ENCODE measurements around the gene CAPN12. TPM values are rescaled to one million over a fixed set of nuclear protein-coding genes. Genes with fewer than 3 reads are reported as not detected.

The CAPN12 gene
- total and polyA plus RNA-seq, 4 donors = 1.0 to 4.5 (median 2.4) TPM

DNA sequence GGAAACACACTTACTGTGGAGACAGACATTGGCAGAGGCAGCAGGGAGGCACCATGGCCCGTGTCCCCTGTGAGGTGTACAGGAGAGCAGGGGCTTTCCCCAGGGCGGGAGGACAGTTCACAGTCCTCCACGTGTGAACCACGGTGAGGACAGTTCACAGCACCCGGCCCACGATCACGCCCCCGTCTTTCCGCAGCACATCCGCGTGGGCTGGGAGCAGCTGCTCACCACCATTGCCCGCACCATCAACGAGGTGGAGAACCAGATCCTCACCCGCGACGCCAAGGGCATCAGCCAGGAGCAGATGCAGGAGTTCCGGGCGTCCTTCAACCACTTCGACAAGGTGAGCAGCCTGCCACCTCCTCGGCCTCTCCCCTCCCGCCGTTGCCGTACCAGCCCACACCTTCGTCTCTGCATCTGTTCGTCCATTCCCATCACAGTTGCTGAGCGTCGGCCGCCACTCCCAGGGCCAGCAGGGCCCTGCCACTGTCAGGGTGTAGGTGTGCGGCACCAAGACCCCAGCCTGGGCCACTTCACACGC is 17.4 kb downstream of the CAPN12 start:
- peaks cover 5 to 43% of the 10 kb centered on the region in 2 donors for H3K36me3 ChIP-seq (ENCODE audit: control insufficient read depth in 1 of 2, insufficient read depth in 2 of 2, low read length in 1 of 2)
- WGBS, 2 donors = 75 to 77% methylated on average over 30 of the region's 30 CpGs

DNA sequence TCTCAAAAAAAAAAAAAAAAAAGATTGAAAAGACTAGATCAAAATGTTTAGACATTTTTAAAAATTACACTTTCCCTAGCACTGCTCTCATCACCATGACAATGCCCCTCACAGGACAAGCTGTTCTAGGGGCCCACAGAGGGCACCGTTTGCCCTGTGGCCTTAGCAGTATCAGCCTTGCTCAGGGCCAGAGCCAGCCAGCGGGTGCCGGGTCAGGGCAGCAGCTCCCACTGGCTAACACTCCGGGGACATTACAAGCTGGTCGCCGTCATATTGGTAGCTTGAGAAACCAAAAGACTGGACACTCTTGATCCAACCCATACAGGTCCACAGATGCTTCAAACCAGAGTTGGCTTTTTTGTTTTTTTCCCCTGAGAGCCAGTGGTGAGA is 18.0 kb downstream of the CAPN12 start:
- no peak for ATAC-seq (ENCODE audit: low FRiP score)
- intact Hi-C loops (cut with DNase I) = no loop called here
- H3K27ac ChIP-seq (ENCODE audit: low read depth in 1 of 2, low read length in 2 of 2) = peak overlapping the region in 1 of 2 donors; percentile 8
- no peaks in the 10 kb centered on the region for H3K4me1 ChIP-seq (ENCODE audit: control insufficient read depth in 1 of 2, insufficient read depth in 2 of 2, low read length in 2 of 2)
- no peaks in the 10 kb centered on the region for H3K9me3 ChIP-seq (ENCODE audit: control insufficient read depth, low read length)
- no peaks in the 10 kb centered on the region for H3K27me3 ChIP-seq (ENCODE audit: control insufficient read depth in 1 of 2, insufficient read depth in 2 of 2, low read length in 1 of 2)
- no peak overlapping the region for H3K4me3 ChIP-seq (ENCODE audit: low read length in 2 of 2)
- WGBS, 2 donors = 82 to 83% methylated on average over 6 of the region's 6 CpGs
- peaks cover 5 to 43% of the 10 kb centered on the region in 2 donors for H3K36me3 ChIP-seq (ENCODE audit: control insufficient read depth in 1 of 2, insufficient read depth in 2 of 2, low read length in 1 of 2)
- DNase-seq = no peak

More for the DNA sequence above, 17.4 kb downstream of the CAPN12 start:
- peak overlapping the region in 1 of 2 donors; percentile 8 for H3K27ac ChIP-seq (ENCODE audit: low read depth in 1 of 2, low read length in 2 of 2)
- DNase-seq = no peak
- no peaks in the 10 kb centered on the region for H3K27me3 ChIP-seq (ENCODE audit: control insufficient read depth in 1 of 2, insufficient read depth in 2 of 2, low read length in 1 of 2)
- intact Hi-C loops (cut with DNase I) = no loop called here
- H3K9me3 ChIP-seq (ENCODE audit: control insufficient read depth, low read length) = no peaks in the 10 kb centered on the region
- no peaks in the 10 kb centered on the region for H3K4me1 ChIP-seq (ENCODE audit: control insufficient read depth in 1 of 2, insufficient read depth in 2 of 2, low read length in 2 of 2)
- no peak overlapping the region for H3K4me3 ChIP-seq (ENCODE audit: low read length in 2 of 2)
- no peak for ATAC-seq (ENCODE audit: low FRiP score)

GRCh38 chr19:38725469-38726283 is 18.6 kb downstream of the CAPN12 start:
- Histone ChIP-seq H3K36me3 (ENCODE audit: control insufficient read depth in 1 of 2, insufficient read depth in 2 of 2, low read length in 1 of 2) (peaks cover 5 to 38% of the 10 kb centered on the region in 2 donors), H3K27ac (ENCODE audit: low read depth in 1 of 2, low read length in 2 of 2) (no peak overlapping the region), H3K4me3 (ENCODE audit: low read length in 2 of 2) (no peak overlapping the region), H3K27me3 (ENCODE audit: control insufficient read depth in 1 of 2, insufficient read depth in 2 of 2, low read length in 1 of 2) (no peaks in the 10 kb centered on the region), H3K9me3 (ENCODE audit: control insufficient read depth, low read length) (no peaks in the 10 kb centered on the region), H3K4me1 (ENCODE audit: control insufficient read depth in 1 of 2, insufficient read depth in 2 of 2, low read length in 2 of 2) (no peaks in the 10 kb centered on the region)
- WGBS, 2 donors = 83 to 86% methylated on average over 21 of the region's 21 CpGs
- ATAC-seq (ENCODE audit: low FRiP score) (no peak), DNase-seq (peak in 1 of 2 donors; percentile 40)
- intact Hi-C loops (cut with DNase I) = loop anchor here in 1 of 2 donors (2.0 kb wide), 1 partner anchor 77 kb away; no protein-coding TSS in a partner anchor

- intact Hi-C loops (cut with DNase I) = loop anchor here in 1 of 2 donors (2.0 kb wide), 1 partner anchor 75 kb away; no protein-coding TSS in a partner anchor
- Histone ChIP-seq H3K9me3 (ENCODE audit: control insufficient read depth, low read length) (no peaks in the 10 kb centered on the region), H3K36me3 (ENCODE audit: control insufficient read depth in 1 of 2, insufficient read depth in 2 of 2, low read length in 1 of 2) (peaks cover 5 to 36% of the 10 kb centered on the region in 2 donors), H3K27ac (ENCODE audit: low read depth in 1 of 2, low read length in 2 of 2) (no peak overlapping the region), H3K27me3 (ENCODE audit: control insufficient read depth in 1 of 2, insufficient read depth in 2 of 2, low read length in 1 of 2) (no peaks in the 10 kb centered on the region), H3K4me1 (ENCODE audit: control insufficient read depth in 1 of 2, insufficient read depth in 2 of 2, low read length in 2 of 2) (no peaks in the 10 kb centered on the region), H3K4me3 (ENCODE audit: low read length in 2 of 2) (no peak overlapping the region)
- ATAC-seq (ENCODE audit: low FRiP score) (no peak), DNase-seq (peak in 1 of 2 donors; percentile 40)
- WGBS, 2 donors = 89 to 91% methylated on average over 41 to 42 of the region's 42 CpGs
Observed at GRCh38 chr19:38723990-38724854, 20.1 kb downstream of the CAPN12 start.

DNA sequence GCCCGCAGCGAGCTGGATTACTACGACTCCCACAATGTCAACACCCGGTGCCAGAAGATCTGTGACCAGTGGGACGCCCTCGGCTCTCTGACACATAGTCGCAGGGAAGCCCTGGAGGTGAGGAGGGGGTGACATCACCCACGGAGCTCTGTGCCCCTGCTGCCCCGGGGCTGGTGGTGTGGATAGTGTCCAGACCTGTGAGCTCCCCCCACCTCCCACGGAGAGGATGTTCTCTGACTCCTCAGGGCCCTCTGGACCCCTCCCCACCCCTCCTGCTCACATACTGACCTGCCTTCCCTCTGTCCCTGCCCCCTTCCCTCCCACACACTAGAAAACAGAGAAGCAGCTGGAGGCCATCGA is 20.7 kb downstream of the CAPN12 start:
- ATAC-seq (ENCODE audit: low FRiP score) (no peak), DNase-seq (no peak)
- WGBS, 2 donors = 62 to 67% methylated on average over 11 of the region's 11 CpGs
- no peaks in the 10 kb centered on the region for H3K4me1 ChIP-seq (ENCODE audit: control insufficient read depth in 1 of 2, insufficient read depth in 2 of 2, low read length in 2 of 2)
- H3K27me3 ChIP-seq (ENCODE audit: control insufficient read depth in 1 of 2, insufficient read depth in 2 of 2, low read length in 1 of 2) = no peaks in the 10 kb centered on the region
- H3K9me3 ChIP-seq (ENCODE audit: control insufficient read depth, low read length) = no peaks in the 10 kb centered on the region
- intact Hi-C loops (cut with DNase I) = no loop called here
- H3K36me3 ChIP-seq (ENCODE audit: control insufficient read depth in 1 of 2, insufficient read depth in 2 of 2, low read length in 1 of 2) = peaks cover 5 to 33% of the 10 kb centered on the region in 2 donors
- no peak overlapping the region for H3K27ac ChIP-seq (ENCODE audit: low read depth in 1 of 2, low read length in 2 of 2)
- H3K4me3 ChIP-seq (ENCODE audit: low read length in 2 of 2) = no peak overlapping the region

DNA sequence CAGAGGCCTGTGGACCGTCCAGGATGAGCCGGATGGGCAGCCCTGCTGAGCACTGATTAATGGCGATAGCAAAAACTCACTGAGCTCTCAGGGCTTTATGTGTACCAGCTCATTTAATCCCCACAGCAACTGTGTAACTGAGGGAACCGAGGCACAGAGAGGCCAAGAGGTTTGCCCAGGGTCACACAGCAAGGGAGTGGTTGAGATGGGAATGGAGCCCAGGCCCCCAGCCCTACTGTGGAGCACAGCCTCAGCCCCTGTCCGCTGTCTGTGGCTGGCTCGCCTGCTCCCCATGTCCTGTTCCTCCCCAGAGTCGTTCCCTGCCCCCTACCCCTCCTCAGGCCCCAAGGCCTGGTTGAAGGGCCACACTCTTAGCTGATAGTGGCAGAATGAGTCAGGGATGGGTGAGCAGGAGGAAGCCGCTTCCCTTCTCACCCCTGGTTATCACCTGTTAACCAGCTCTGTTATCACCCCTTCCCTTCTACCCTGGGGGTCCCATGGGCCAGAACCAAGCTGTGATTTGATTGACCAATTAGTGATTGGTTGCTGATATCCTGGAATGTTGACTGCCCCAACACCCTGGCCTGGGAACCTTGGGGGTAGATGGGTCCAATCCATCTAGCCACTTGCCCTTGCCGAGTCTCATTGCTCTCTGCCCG is 21.2 kb downstream of the CAPN12 start:
- H3K36me3 ChIP-seq (ENCODE audit: control insufficient read depth in 1 of 2, insufficient read depth in 2 of 2, low read length in 1 of 2) = peaks cover 5 to 32% of the 10 kb centered on the region in 2 donors
- WGBS, 2 donors = 86 to 90% methylated on average over 10 of the region's 10 CpGs
- no peaks in the 10 kb centered on the region for H3K27me3 ChIP-seq (ENCODE audit: control insufficient read depth in 1 of 2, insufficient read depth in 2 of 2, low read length in 1 of 2)
- no peaks in the 10 kb centered on the region for H3K4me1 ChIP-seq (ENCODE audit: control insufficient read depth in 1 of 2, insufficient read depth in 2 of 2, low read length in 2 of 2)
- ATAC-seq (ENCODE audit: low FRiP score) (no peak), DNase-seq (no peak)
- intact Hi-C loops (cut with DNase I) = no loop called here
- H3K9me3 ChIP-seq (ENCODE audit: control insufficient read depth, low read length) = no peaks in the 10 kb centered on the region
- H3K27ac ChIP-seq (ENCODE audit: low read depth in 1 of 2, low read length in 2 of 2) = peak overlapping the region in 1 of 2 donors; percentile 9
- no peak overlapping the region for H3K4me3 ChIP-seq (ENCODE audit: low read length in 2 of 2)

DNA sequence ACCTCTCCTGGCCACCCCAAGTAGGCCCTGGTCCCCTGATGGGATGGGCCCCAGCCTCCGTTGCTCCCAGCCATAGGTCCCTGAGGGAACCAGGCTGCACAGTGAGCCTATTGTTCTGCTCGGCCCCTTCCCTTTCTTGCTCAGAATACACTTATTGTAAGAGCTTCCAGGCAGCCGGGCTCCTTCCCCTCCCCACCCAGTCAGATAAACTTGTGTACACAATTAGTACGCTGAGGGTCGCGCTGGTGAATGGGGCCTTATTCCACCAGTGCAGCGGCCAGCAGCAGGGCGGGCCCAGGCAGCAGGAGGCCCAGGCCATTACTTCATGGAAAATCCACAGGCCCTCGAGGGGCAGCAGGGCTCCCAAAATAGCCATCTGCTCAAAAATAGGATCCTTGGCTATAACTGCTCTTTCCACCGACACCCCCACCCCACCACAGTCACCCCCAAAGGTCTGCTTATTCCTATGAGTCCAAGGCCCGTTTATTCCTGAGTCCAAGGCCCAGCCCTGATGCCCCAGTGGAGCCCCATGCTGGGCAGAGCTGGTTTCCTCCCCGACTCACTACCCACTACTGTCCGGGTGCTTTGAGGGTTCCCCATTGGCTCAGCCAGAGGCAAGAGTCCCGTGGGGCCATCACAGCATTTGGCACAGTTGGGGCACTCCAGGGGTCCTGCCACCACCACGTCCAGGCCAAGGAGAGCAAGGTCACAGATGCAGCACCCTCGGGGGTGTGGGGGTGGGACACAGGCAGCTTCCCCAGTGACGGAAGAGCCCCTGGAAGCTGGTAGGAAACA is 22.1 kb downstream of the CAPN12 start:
- H3K27me3 ChIP-seq (ENCODE audit: control insufficient read depth in 1 of 2, insufficient read depth in 2 of 2, low read length in 1 of 2) = no peaks in the 10 kb centered on the region
- no peak overlapping the region for H3K4me3 ChIP-seq (ENCODE audit: low read length in 2 of 2)
- peak overlapping the region in 1 of 2 donors; percentile 48 for H3K27ac ChIP-seq (ENCODE audit: low read depth in 1 of 2, low read length in 2 of 2)
- ATAC-seq (ENCODE audit: low FRiP score) = no peak
- 17 to 23% methylated on average over 17 of the region's 17 CpGs for WGBS, 2 donors
- no peaks in the 10 kb centered on the region for H3K4me1 ChIP-seq (ENCODE audit: control insufficient read depth in 1 of 2, insufficient read depth in 2 of 2, low read length in 2 of 2)
- DNase-seq = no peak
- peaks cover 4 to 31% of the 10 kb centered on the region in 2 donors for H3K36me3 ChIP-seq (ENCODE audit: control insufficient read depth in 1 of 2, insufficient read depth in 2 of 2, low read length in 1 of 2)
- intact Hi-C loops (cut with DNase I) = no loop called here
- H3K9me3 ChIP-seq (ENCODE audit: control insufficient read depth, low read length) = no peaks in the 10 kb centered on the region

All from aorta (tissue), 5 donors.